K562 (cell line): ENCODE data around the gene QKI. TPM values are rescaled to one million over a fixed set of nuclear protein-coding genes. Genes with fewer than 3 reads are reported as not detected.

Experiments used
- EGR1 ChIP-seq: fragments of 450-650 bp; conservative IDR thresholded peaks from 2 replicates; pipeline ENCODE4 v1.6.1; 2017; ENCODE audit warnings: mild to moderate bottlenecking
- ELF1 ChIP-seq: fragments of 200-800 bp; sonication (Bioruptor generic); IDR thresholded peaks from 2 replicates; pipeline ENCODE4 v1.6.1; 2016; ENCODE audit warnings: missing genetic modification characterization, missing compliant biosample characterization
- FOXM1 ChIP-seq, 2 experiments: fragments of 450-650 bp in 1 of 2; sonication (generic) in 1 of 2; formaldehyde crosslinking in 1 of 2; IDR thresholded peaks; 2 replicates each; pipeline versions ENCODE4 v1.6.1 to v1.9.0; 2017 to 2022; ENCODE audit warnings: low read depth in 2 of 2, mild to moderate bottlenecking in 2 of 2, missing genetic modification reagents in 1 of 2, moderate library complexity in 1 of 2
- GABPB1 ChIP-seq: sonication (generic); formaldehyde crosslinking; IDR thresholded peaks from 2 replicates; pipeline ENCODE4 v1.8.0; 2022; ENCODE audit warnings: mild to moderate bottlenecking, missing genetic modification reagents
- TFAM ChIP-seq: fragments of 250-450 bp; sonication (Bioruptor Pico); conservative IDR thresholded peaks from 2 replicates; pipeline ENCODE4 v1.5.0; 2021; ENCODE audit warnings: mild to moderate bottlenecking, moderate library complexity
- ZNF133 ChIP-seq: fragments of 250-450 bp; sonication (Bioruptor Pico); IDR thresholded peaks from 2 replicates; pipeline ENCODE4 v1.4.0; 2020; ENCODE audit warnings: mild to moderate bottlenecking
- ZNF436 ChIP-seq: fragments of 250-450, 450-650 bp; sonication (Bioruptor Pico); formaldehyde crosslinking; IDR thresholded peaks from 2 replicates; pipeline ENCODE4 v1.7.0; 2020; ENCODE audit warnings: mild to moderate bottlenecking
- ZNF57 ChIP-seq: fragments of 450-650 bp; formaldehyde crosslinking; IDR thresholded peaks from 2 replicates; pipeline ENCODE4 v1.4.0; 2020; ENCODE audit warnings: mild to moderate bottlenecking, moderate library complexity
- ZNF586 ChIP-seq: fragments of 450-650 bp; formaldehyde crosslinking; conservative IDR thresholded peaks from 2 replicates; pipeline ENCODE4 v1.4.0; 2020; ENCODE audit warnings: mild to moderate bottlenecking, moderate library complexity
- polyA plus RNA-seq, 8 experiments: library from polyadenylated mRNA; depleted of rRNA in 4 of 8; stranded (reverse) in 5 of 8; unstranded in 3 of 8; fragments of >200 nt; fragmentation: Nextera tagmentation in 2 of 8; fragmentation: Illumina TruSeq in 1 of 8; extraction: Ambion mirVana in 2 of 8; extraction: Trizol in 1 of 8; gene quantifications; 2 replicates each; pipeline versions ENCODE4 v1.2.1 to v1.2.3, GENCODE V29; 2011 to 2014; ENCODE audit warnings: inconsistent platforms in 1 of 8, missing spikeins in 1 of 8
- total RNA-seq, 7 experiments: library from RNA; depleted of rRNA in 6 of 7; stranded (reverse); fragments of >200 nt in 6 of 7; fragmentation: Illumina TruSeq in 2 of 7; extraction: Trizol in 2 of 7; gene quantifications; 2 replicates each; pipeline versions ENCODE4 v1.2.1 to v1.2.3, GENCODE V29; 2011 to 2021; ENCODE audit warnings: low replicate concordance in 1 of 7
- TF ChIP-seq, protein P1 (sequence below): fragments of 450-650 bp; formaldehyde crosslinking; IDR thresholded peaks from 2 replicates; pipeline ENCODE4 v1.4.0; 2020; ENCODE audit warnings: mild to moderate bottlenecking
- TF ChIP-seq, protein P2 (sequence below), 2 experiments: IDR thresholded peaks in 1 of 2; conservative IDR thresholded peaks in 1 of 2; 2 replicates each; pipeline ENCODE4 v1.6.1; 2016; ENCODE audit warnings: low read depth in 2 of 2, mild to moderate bottlenecking in 1 of 2, missing compliant biosample characterization in 1 of 2, missing genetic modification characterization in 1 of 2, moderate library complexity in 1 of 2
- TF ChIP-seq, protein P3 (sequence below), 2 experiments: fragments of 450-650 bp; formaldehyde crosslinking in 1 of 2; IDR thresholded peaks; 2 replicates each; pipeline versions ENCODE4 v1.4.0 to v1.6.1; 2014 to 2020; ENCODE audit warnings: mild to moderate bottlenecking in 2 of 2, borderline replicate concordance in 1 of 2, low read depth in 1 of 2
- TF ChIP-seq, protein P4 (sequence below): fragments of 250-450 bp; sonication (Bioruptor Pico); IDR thresholded peaks from 2 replicates; pipeline ENCODE4 v1.5.1; 2021; ENCODE audit warnings: mild to moderate bottlenecking

Gene QKI
- total and polyA plus RNA-seq, 9 of the 15 experiments (the other 6 are each of a cell fraction or from before 2014, with no cell fraction given): 20.4 to 215 (median 123) TPM

DNA sequence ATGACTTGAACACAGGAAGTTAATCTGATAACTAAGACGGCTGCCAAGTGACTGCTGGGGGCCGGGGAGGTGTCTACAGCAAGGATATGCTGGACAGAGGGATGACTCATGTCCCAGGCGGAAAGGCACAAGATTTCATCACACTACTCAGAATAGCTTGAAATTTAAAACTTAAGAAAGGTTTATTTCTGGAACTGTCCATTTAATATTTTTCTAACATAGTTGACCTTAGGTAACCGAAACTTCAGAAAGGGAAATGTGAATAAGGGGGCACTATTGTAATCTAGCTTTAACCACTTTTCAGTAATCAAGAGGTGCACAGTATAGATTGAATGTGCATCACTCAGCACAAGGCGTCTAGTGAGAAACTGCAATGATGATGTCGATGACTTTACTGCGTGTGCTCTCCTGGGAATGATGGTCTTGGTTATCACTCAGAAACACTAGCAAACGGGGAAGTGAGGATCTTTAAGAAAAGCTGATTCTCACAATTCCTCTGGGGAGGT, 171.5 kb downstream of the QKI start (continued):
- TF ChIP-seq ELF1 (tag): peak; percentile 24; the same call in 1 of the 2 replicates
- TF ChIP-seq GABPB1 (CRISPR knock-in tag): no peak
- TF ChIP-seq ZNF586 (CRISPR knock-in tag): no peak
- TF ChIP-seq EGR1: no peak
- peak; percentile 56; the same call in 1 of the 2 replicates for TF ChIP-seq FOXM1 (IDR thresholded peaks at IDR 0.05; ENCODE audit: low read depth)
- TF ChIP-seq FOXM1 (CRISPR knock-in tag; IDR thresholded peaks at IDR 0.05; ENCODE audit: low read depth): no peak
- TF ChIP-seq ZNF133 (CRISPR knock-in tag): no peak
- no peak for TF ChIP-seq TFAM (CRISPR knock-in tag)
- no peak for TF ChIP-seq ZNF57 (CRISPR knock-in tag)
- TF ChIP-seq, protein P1, sequence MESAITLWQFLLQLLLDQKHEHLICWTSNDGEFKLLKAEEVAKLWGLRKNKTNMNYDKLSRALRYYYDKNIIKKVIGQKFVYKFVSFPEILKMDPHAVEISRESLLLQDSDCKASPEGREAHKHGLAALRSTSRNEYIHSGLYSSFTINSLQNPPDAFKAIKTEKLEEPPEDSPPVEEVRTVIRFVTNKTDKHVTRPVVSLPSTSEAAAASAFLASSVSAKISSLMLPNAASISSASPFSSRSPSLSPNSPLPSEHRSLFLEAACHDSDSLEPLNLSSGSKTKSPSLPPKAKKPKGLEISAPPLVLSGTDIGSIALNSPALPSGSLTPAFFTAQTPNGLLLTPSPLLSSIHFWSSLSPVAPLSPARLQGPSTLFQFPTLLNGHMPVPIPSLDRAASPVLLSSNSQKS (CRISPR knock-in tag): no peak
- no peak for TF ChIP-seq ZNF436 (CRISPR knock-in tag)
- TF ChIP-seq, protein P2, sequence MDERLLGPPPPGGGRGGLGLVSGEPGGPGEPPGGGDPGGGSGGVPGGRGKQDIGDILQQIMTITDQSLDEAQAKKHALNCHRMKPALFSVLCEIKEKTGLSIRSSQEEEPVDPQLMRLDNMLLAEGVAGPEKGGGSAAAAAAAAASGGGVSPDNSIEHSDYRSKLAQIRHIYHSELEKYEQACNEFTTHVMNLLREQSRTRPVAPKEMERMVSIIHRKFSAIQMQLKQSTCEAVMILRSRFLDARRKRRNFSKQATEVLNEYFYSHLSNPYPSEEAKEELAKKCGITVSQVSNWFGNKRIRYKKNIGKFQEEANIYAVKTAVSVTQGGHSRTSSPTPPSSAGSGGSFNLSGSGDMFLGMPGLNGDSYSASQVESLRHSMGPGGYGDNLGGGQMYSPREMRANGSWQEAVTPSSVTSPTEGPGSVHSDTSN (CRISPR knock-in tag; IDR thresholded peaks at IDR 0.05; ENCODE audit: low read depth): no peak
- TF ChIP-seq, protein P2 (tag; conservative IDR thresholded peaks at IDR 0.05; ENCODE audit: low read depth): peak; percentile 51; the same call in 1 of the 2 replicates
- TF ChIP-seq, protein P3, sequence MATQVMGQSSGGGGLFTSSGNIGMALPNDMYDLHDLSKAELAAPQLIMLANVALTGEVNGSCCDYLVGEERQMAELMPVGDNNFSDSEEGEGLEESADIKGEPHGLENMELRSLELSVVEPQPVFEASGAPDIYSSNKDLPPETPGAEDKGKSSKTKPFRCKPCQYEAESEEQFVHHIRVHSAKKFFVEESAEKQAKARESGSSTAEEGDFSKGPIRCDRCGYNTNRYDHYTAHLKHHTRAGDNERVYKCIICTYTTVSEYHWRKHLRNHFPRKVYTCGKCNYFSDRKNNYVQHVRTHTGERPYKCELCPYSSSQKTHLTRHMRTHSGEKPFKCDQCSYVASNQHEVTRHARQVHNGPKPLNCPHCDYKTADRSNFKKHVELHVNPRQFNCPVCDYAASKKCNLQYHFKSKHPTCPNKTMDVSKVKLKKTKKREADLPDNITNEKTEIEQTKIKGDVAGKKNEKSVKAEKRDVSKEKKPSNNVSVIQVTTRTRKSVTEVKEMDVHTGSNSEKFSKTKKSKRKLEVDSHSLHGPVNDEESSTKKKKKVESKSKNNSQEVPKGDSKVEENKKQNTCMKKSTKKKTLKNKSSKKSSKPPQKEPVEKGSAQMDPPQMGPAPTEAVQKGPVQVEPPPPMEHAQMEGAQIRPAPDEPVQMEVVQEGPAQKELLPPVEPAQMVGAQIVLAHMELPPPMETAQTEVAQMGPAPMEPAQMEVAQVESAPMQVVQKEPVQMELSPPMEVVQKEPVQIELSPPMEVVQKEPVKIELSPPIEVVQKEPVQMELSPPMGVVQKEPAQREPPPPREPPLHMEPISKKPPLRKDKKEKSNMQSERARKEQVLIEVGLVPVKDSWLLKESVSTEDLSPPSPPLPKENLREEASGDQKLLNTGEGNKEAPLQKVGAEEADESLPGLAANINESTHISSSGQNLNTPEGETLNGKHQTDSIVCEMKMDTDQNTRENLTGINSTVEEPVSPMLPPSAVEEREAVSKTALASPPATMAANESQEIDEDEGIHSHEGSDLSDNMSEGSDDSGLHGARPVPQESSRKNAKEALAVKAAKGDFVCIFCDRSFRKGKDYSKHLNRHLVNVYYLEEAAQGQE (IDR thresholded peaks at IDR 0.05; ENCODE audit: borderline replicate concordance): peak; percentile 95
- TF ChIP-seq, protein P3 (CRISPR knock-in tag; IDR thresholded peaks at IDR 0.05; ENCODE audit: low read depth): peak; percentile 65; the same call in 1 of the 2 replicates
- TF ChIP-seq, protein P4, sequence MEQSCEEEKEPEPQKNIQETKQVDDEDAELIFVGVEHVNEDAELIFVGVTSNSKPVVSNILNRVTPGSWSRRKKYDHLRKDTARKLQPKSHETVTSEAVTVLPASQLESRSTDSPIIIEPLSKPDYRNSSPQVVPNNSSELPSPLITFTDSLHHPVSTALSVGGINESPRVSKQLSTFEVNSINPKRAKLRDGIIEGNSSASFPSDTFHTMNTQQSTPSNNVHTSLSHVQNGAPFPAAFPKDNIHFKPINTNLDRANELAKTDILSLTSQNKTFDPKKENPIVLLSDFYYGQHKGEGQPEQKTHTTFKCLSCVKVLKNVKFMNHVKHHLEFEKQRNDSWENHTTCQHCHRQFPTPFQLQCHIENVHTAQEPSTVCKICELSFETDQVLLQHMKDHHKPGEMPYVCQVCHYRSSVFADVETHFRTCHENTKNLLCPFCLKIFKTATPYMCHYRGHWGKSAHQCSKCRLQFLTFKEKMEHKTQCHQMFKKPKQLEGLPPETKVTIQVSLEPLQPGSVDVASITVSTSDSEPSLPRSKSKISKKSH (CRISPR knock-in tag): no peak
